NB4 (cell line): Measurements from ENCODE around the gene UPP2.

ENCODE experiments used
- DNase-seq: peaks from one replicate; pipeline ENCODE4 v3.0.0; 2010; ENCODE audit warnings: low read depth
- H3K4me3 ChIP-seq: one replicate; pipeline ENCODE4 v1.5.1; 2011; ENCODE audit warnings: mild to moderate bottlenecking, low read depth, low read length, moderate library complexity
- CTCF ChIP-seq: IDR thresholded peaks from one replicate; pipeline ENCODE4 v1.5.1; 2012; ENCODE audit warnings: low read depth, low read length
- MAX ChIP-seq: IDR thresholded peaks from 2 replicates; pipeline ENCODE4 v1.6.1; 2011; ENCODE audit warnings: low read depth, low read length
- MYC ChIP-seq: IDR thresholded peaks from 2 replicates; pipeline ENCODE4 v1.6.1; 2011; ENCODE audit warnings: low read depth, low read length
- POLR2A ChIP-seq: IDR thresholded peaks from 2 replicates; pipeline ENCODE4 v1.6.1; 2011; ENCODE audit warnings: mild to moderate bottlenecking; ENCODE audit not compliant: insufficient read length; ENCODE audit errors: extremely low read depth

Gene UPP2

GRCh38 chr2:158120102-158120501 lies 18.4 kb downstream of the UPP2 start:
- DNase-seq: no peak
- TF ChIP-seq POLR2A (no peak), CTCF (no peak), MYC (no peak), MAX (no peak)
- H3K4me3 ChIP-seq: no peak overlapping the region

GRCh38 chr2:158120664-158121641 lies 19.3 kb downstream of the UPP2 start:
- TF ChIP-seq POLR2A (no peak), MAX (no peak), CTCF (no peak), MYC (no peak)
- H3K4me3 ChIP-seq: no peak overlapping the region
- DNase-seq: no peak

GRCh38 chr2:158124896-158125295 lies 23.2 kb downstream of the UPP2 start:
- no peak overlapping the region for H3K4me3 ChIP-seq
- TF ChIP-seq CTCF: no peak
- no peak for TF ChIP-seq MAX
- TF ChIP-seq MYC: no peak
- no peak for TF ChIP-seq POLR2A
- DNase-seq: no peak

GRCh38 chr2:158125756-158126498 lies 24.3 kb downstream of the UPP2 start:
- TF ChIP-seq MYC (no peak), MAX (no peak), POLR2A (no peak), CTCF (no peak)
- no peak overlapping the region for H3K4me3 ChIP-seq
- DNase-seq: no peak

GRCh38 chr2:158127380-158127804 lies 25.7 kb downstream of the UPP2 start:
- no peak overlapping the region for H3K4me3 ChIP-seq
- DNase-seq: no peak
- TF ChIP-seq CTCF (no peak), MAX (no peak), MYC (no peak), POLR2A (no peak)
